ENCODE data around the gene RNFT1. TPM values are rescaled to one million over a fixed set of nuclear protein-coding genes. Genes with fewer than 3 reads are reported as not detected.
"Not testable (repeated sequence)": the region's sequence is repeated elsewhere in the genome, so short reads cannot be mapped to it uniquely, and the experiment has no call there.

The RNFT1 gene
- total RNA-seq (9.5 TPM), polyA plus RNA-seq (ENCODE audit: insufficient read depth in 1 of 8, insufficient read length in 8 of 8, low replicate concordance in 1 of 8) (10 to 100 TPM in 7 of 8 donors, 1 to 10 TPM in 1; 9.0 to 19.3 (median 14.6) TPM)
- long read RNA-seq, donor 1, partial matches to known transcripts: 0 of 3 reads
- long read RNA-seq, donor 1, other reads (novel, unspliced or antisense): 0 of 3 reads
- long read RNA-seq, donor 2: 0 reads
- long read RNA-seq, donor 3, partial matches to known transcripts: 6 of 12 reads
- long read RNA-seq, donor 3, other reads (novel, unspliced or antisense): 0 of 12 reads
- long read RNA-seq, donor 4, partial matches to known transcripts: 0 of 3 reads
- long read RNA-seq, donor 4, other reads (novel, unspliced or antisense): 0 of 3 reads
- long read RNA-seq, donor 5, transcript RNFT1-202 (7 exons, 1,809 nt): major isoform, 6 of 9 reads
- long read RNA-seq, donor 5, partial matches to known transcripts: 0 of 9 reads
- long read RNA-seq, donor 5, other reads (novel, unspliced or antisense): 0 of 9 reads
- long read RNA-seq, donor 6, transcript RNFT1-202 (7 exons, 1,809 nt): major isoform, 5 of 15 reads
- long read RNA-seq, donor 6, partial matches to known transcripts: 6 of 15 reads
- long read RNA-seq, donor 6, other reads (novel, unspliced or antisense): 0 of 15 reads
- long read RNA-seq, donor 7, partial matches to known transcripts: 6 of 9 reads
- long read RNA-seq, donor 7, other reads (novel, unspliced or antisense): 0 of 9 reads
- long read RNA-seq, donor 8, transcript RNFT1-202 (7 exons, 1,809 nt): major isoform, 5 of 6 reads
- long read RNA-seq, donor 8, partial matches to known transcripts: 0 of 6 reads
- long read RNA-seq, donor 8, other reads (novel, unspliced or antisense): 0 of 6 reads
- long read RNA-seq, donor 9, partial matches to known transcripts: 0 of 7 reads
- long read RNA-seq, donor 9, other reads (novel, unspliced or antisense): 0 of 7 reads
- long read RNA-seq, donor 10, partial matches to known transcripts: 0 of 9 reads
- long read RNA-seq, donor 10, other reads (novel, unspliced or antisense): 0 of 9 reads
- long read RNA-seq, donor 11, partial matches to known transcripts: 5 of 8 reads
- long read RNA-seq, donor 11, other reads (novel, unspliced or antisense): 0 of 8 reads

DNA sequence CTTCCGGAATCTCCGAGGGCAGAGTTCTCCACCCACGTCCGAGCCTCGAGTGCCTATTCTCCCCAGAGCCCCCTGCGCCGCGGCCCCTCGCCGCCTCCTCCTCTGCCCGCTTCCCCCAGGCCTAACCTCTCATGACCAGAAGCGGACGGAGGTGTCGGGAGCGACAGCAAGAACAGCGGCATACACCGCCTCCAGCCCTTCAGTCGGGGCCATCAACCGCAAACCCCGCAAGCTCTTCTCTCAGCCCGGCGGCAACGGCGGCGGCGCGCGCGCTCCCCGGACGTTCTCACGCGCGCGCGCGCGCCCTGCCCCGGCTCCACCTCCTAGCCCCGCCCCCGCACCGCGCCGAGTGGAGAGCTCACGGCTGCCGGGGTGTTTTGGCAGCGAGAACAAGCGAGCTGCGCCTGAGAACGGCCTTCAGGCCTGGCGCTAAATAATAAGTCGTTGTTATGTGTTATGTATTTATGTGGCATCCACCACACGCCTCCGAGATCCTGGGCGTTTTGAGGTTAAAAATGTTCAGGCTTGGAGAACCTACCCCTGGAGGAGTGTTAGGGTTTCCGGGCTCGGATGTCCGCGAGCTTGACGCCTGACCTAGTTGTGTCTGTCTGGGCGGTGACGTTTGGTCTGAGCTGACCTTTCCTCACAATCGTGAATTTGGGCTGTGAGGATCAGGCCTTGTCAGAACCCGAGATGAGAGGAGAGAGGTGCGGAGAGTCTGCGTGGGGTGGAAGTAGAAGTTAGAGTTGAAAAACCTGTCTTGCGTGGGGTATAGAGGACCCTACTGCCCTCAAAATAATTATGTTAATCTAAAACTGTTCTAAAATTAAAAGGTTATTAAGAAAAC lies at the start of gene RNFT1:
Gene RNFT1, minus strand, starts transcription at position 259 of the 847 bp plus-strand sequence. Its CDS starts 77 bp downstream, at position 182.
- H3K27me3 ChIP-seq (ENCODE audit: control insufficient read depth, insufficient read depth, low read length): no peaks in the 10 kb centered on the region
- H3K4me1 ChIP-seq (ENCODE audit: control insufficient read depth, insufficient read depth, low read length): peaks cover 11% of the 10 kb centered on the region
- 0% methylated on average over 60 of the region's 67 CpGs for WGBS (ENCODE audit: insufficient coverage)
- DNase-seq: peak; percentile 95
- H3K27ac ChIP-seq (ENCODE audit: low read length): peak within 1 kb of the TSS; percentile 99
- peaks cover 3% of the 10 kb centered on the region for H3K36me3 ChIP-seq (ENCODE audit: control insufficient read depth, insufficient read depth, low read length)
- peak within 1 kb of the TSS; percentile 97 for H3K4me3 ChIP-seq (ENCODE audit: low read length)
- no peaks in the 10 kb centered on the region for H3K9me3 ChIP-seq (replicated peaks; ENCODE audit: control insufficient read depth, low read depth, low read length)

GRCh38 chr17:60009326-60009725 lies 44.8 kb upstream of the RNFT1 start:
- no CpG with 5 or more reads among the region's 13 CpGs for WGBS (ENCODE audit: insufficient coverage)

DNA sequence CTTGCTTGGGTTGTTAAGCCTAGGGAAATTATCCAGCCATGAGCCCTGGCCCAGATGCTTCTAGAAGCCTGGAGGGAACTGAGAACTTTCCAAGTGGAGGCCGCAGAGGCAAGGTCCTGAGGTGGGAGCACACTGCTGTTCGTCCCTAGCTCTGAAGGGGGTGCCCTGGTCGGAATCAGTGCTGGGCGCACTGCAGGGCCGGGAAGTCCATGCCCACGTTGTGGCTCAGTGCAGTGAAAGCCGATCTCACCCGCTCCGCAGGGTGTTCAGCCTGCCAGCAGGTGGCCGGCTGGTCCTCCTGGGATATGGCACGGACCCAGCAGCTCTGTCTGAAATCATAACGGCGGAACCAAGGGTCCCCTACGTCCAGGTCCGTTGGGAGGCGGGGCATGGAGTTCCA lies 43.8 kb upstream of the RNFT1 start:
- not testable (repeated sequence) for H3K36me3 ChIP-seq (ENCODE audit: control insufficient read depth, insufficient read depth, low read length); H3K9me3 ChIP-seq (replicated peaks; ENCODE audit: control insufficient read depth, low read depth, low read length); H3K27me3 ChIP-seq (ENCODE audit: control insufficient read depth, insufficient read depth, low read length); DNase-seq; H3K27ac ChIP-seq (ENCODE audit: low read length); H3K4me3 ChIP-seq (ENCODE audit: low read length); H3K4me1 ChIP-seq (ENCODE audit: control insufficient read depth, insufficient read depth, low read length)
- no CpG with 5 or more reads among the region's 16 CpGs for WGBS (ENCODE audit: insufficient coverage)

More at GRCh38 chr17:60009326-60009725, 44.8 kb upstream of the RNFT1 start:
- H3K27me3 ChIP-seq (ENCODE audit: control insufficient read depth, insufficient read depth, low read length); H3K4me1 ChIP-seq (ENCODE audit: control insufficient read depth, insufficient read depth, low read length); DNase-seq; H3K27ac ChIP-seq (ENCODE audit: low read length); H3K9me3 ChIP-seq (replicated peaks; ENCODE audit: control insufficient read depth, low read depth, low read length); H3K4me3 ChIP-seq (ENCODE audit: low read length); H3K36me3 ChIP-seq (ENCODE audit: control insufficient read depth, insufficient read depth, low read length): not testable (repeated sequence)

DNA sequence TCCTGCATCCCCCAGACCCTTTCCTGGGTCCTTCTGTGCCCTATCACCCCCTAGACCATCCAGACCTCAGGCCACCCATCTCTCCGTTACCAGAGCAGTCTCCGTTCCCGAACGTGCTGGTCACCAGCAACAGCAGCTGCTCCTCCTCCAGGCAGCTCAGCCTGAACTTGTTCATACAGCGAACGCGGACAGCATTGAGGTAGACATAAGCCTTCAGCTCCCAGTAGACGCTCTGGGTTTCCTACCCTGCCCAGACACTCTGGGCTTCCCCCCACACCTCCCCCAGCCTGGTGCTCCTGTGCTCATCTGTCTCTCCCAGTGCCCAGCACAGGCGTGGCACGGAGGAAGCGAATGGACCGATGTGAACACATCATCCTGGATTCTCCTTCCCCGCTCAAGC lies 41.6 kb upstream of the RNFT1 start:
- Histone ChIP-seq H3K9me3 (replicated peaks; ENCODE audit: control insufficient read depth, low read depth, low read length) (no peaks in the 10 kb centered on the region), H3K27me3 (ENCODE audit: control insufficient read depth, insufficient read depth, low read length) (no peaks in the 10 kb centered on the region), H3K36me3 (ENCODE audit: control insufficient read depth, insufficient read depth, low read length) (no peaks in the 10 kb centered on the region), H3K27ac (ENCODE audit: low read length) (no peak overlapping the region), H3K4me3 (ENCODE audit: low read length) (no peak overlapping the region), H3K4me1 (ENCODE audit: control insufficient read depth, insufficient read depth, low read length) (no peaks in the 10 kb centered on the region)
- DNase-seq: no peak
- WGBS (ENCODE audit: insufficient coverage): 77% methylated on average over 8 of the region's 13 CpGs

GRCh38 chr17:60004561-60004960 lies 40.0 kb upstream of the RNFT1 start:
- H3K4me1 ChIP-seq (ENCODE audit: control insufficient read depth, insufficient read depth, low read length); H3K36me3 ChIP-seq (ENCODE audit: control insufficient read depth, insufficient read depth, low read length); H3K27ac ChIP-seq (ENCODE audit: low read length); H3K4me3 ChIP-seq (ENCODE audit: low read length); H3K27me3 ChIP-seq (ENCODE audit: control insufficient read depth, insufficient read depth, low read length); H3K9me3 ChIP-seq (replicated peaks; ENCODE audit: control insufficient read depth, low read depth, low read length); DNase-seq: not testable (repeated sequence)
- WGBS (ENCODE audit: insufficient coverage): 79% methylated on average over 5 of the region's 5 CpGs

GRCh38 chr17:60002405-60002804 lies 37.9 kb upstream of the RNFT1 start:
- not testable (repeated sequence) for H3K36me3 ChIP-seq (ENCODE audit: control insufficient read depth, insufficient read depth, low read length); DNase-seq; H3K4me1 ChIP-seq (ENCODE audit: control insufficient read depth, insufficient read depth, low read length); H3K9me3 ChIP-seq (replicated peaks; ENCODE audit: control insufficient read depth, low read depth, low read length); H3K4me3 ChIP-seq (ENCODE audit: low read length); H3K27me3 ChIP-seq (ENCODE audit: control insufficient read depth, insufficient read depth, low read length); H3K27ac ChIP-seq (ENCODE audit: low read length)
- WGBS (ENCODE audit: insufficient coverage): no CpG with 5 or more reads among the region's 3 CpGs

DNA sequence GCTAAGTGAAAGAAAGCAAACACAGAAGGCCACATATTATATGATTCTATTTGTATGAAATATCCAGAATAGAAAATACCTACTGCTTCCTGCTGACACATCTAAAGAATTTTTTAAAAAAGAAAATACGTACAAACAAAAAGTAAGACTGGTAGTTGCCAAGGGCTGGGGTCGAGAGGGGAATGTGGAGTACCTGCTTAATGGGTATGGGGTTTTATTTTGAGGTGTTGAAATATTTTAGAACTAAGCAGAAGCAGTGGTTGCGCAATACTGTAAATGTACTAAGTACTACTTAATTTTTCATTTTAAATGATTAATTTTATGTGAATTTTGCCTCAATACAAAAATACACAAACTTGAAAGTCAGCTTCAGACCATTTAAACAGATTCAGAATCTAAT lies 32.1 kb upstream of the RNFT1 start:
- not testable (repeated sequence) for H3K27me3 ChIP-seq (ENCODE audit: control insufficient read depth, insufficient read depth, low read length); H3K27ac ChIP-seq (ENCODE audit: low read length); DNase-seq; H3K4me1 ChIP-seq (ENCODE audit: control insufficient read depth, insufficient read depth, low read length); H3K9me3 ChIP-seq (replicated peaks; ENCODE audit: control insufficient read depth, low read depth, low read length); H3K4me3 ChIP-seq (ENCODE audit: low read length); H3K36me3 ChIP-seq (ENCODE audit: control insufficient read depth, insufficient read depth, low read length)
- no CpG with 5 or more reads among the region's 3 CpGs for WGBS (ENCODE audit: insufficient coverage)

DNA sequence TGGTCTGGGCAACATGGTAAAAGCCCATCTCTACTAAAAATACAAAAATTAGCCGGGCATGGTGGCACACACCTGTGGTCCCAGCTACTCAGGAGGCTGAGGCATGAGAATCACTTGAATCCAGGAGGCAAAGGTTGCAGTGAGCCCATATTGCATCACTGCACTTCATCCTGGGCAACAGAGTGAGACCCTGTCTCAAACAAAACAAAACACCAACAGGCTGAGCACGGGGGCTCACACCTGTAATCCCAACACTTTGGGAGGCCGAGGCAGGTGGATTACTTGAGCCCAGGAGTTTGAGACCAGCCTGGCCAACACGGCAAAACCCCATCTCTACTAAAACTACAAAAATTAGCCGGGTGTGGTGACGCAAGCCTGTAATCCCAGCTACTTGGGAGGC lies 10.6 kb upstream of the RNFT1 start:
- not testable (repeated sequence) for H3K4me3 ChIP-seq (ENCODE audit: low read length); H3K27ac ChIP-seq (ENCODE audit: low read length); H3K9me3 ChIP-seq (replicated peaks; ENCODE audit: control insufficient read depth, low read depth, low read length); DNase-seq; H3K4me1 ChIP-seq (ENCODE audit: control insufficient read depth, insufficient read depth, low read length); H3K27me3 ChIP-seq (ENCODE audit: control insufficient read depth, insufficient read depth, low read length); H3K36me3 ChIP-seq (ENCODE audit: control insufficient read depth, insufficient read depth, low read length)
- WGBS (ENCODE audit: insufficient coverage): no CpG with 5 or more reads among the region's 6 CpGs

GRCh38 chr17:59973483-59973882 lies 8.9 kb upstream of the RNFT1 start:
- 91% methylated on average over 6 of the region's 8 CpGs for WGBS (ENCODE audit: insufficient coverage)
- H3K9me3 ChIP-seq (replicated peaks; ENCODE audit: control insufficient read depth, low read depth, low read length); H3K36me3 ChIP-seq (ENCODE audit: control insufficient read depth, insufficient read depth, low read length); H3K4me3 ChIP-seq (ENCODE audit: low read length); H3K4me1 ChIP-seq (ENCODE audit: control insufficient read depth, insufficient read depth, low read length); H3K27ac ChIP-seq (ENCODE audit: low read length); H3K27me3 ChIP-seq (ENCODE audit: control insufficient read depth, insufficient read depth, low read length); DNase-seq: not testable (repeated sequence)

Measured in muscle of leg (tissue), 16 donors.